Middle frontal gyrus (tissue), 1 donor: ENCODE data around the gene ADAMTS17.
"Not testable (repeated sequence)": the region's sequence is repeated elsewhere in the genome, so short reads cannot be mapped to it uniquely, and the experiment has no call there.

Source experiments
- DNase-seq: peaks from one replicate; pipeline ENCODE4 v3.0.0-alpha.2; 2015; ENCODE audit warnings: low spot score; ENCODE audit errors: extremely low spot score

ADAMTS17 gene

GRCh38 chr15:100340721-100341238 lies 995 bp downstream of the ADAMTS17 start:
- no peak for DNase-seq

GRCh38 chr15:100339999-100340398 lies 1.8 kb downstream of the ADAMTS17 start:
- no peak for DNase-seq

- DNase-seq, result not testable (repeated sequence)
Measured at GRCh38 chr15:100339451-100339850, 2.3 kb downstream of the ADAMTS17 start.

GRCh38 chr15:100338971-100339444 lies 2.8 kb downstream of the ADAMTS17 start:
- DNase-seq, result peak; percentile 59

GRCh38 chr15:100338247-100338646 lies 3.5 kb downstream of the ADAMTS17 start:
- DNase-seq, result no peak

- no peak for DNase-seq
Measured at GRCh38 chr15:100337096-100338044, 4.4 kb downstream of the ADAMTS17 start.

- no peak for DNase-seq
Measured at GRCh38 chr15:100336061-100336460, 5.7 kb downstream of the ADAMTS17 start.

- DNase-seq, result no peak
Measured at GRCh38 chr15:100335335-100335999, 6.3 kb downstream of the ADAMTS17 start.

GRCh38 chr15:100334905-100335304 lies 6.9 kb downstream of the ADAMTS17 start:
- DNase-seq, result no peak

- no peak for DNase-seq
Measured at GRCh38 chr15:100334456-100334855, 7.3 kb downstream of the ADAMTS17 start.

- no peak for DNase-seq
Measured at GRCh38 chr15:100334015-100334414, 7.8 kb downstream of the ADAMTS17 start.

GRCh38 chr15:100333236-100333635 lies 8.5 kb downstream of the ADAMTS17 start:
- no peak for DNase-seq

- no peak for DNase-seq
Measured at GRCh38 chr15:100332721-100333120, 9.1 kb downstream of the ADAMTS17 start.

- DNase-seq, result no peak
Measured at GRCh38 chr15:100332231-100332630, 9.5 kb downstream of the ADAMTS17 start.

GRCh38 chr15:100330629-100331215 lies 11.1 kb downstream of the ADAMTS17 start:
- DNase-seq, result no peak

GRCh38 chr15:100330221-100330620 lies 11.6 kb downstream of the ADAMTS17 start:
- DNase-seq, result no peak

- DNase-seq, result no peak
Measured at GRCh38 chr15:100328796-100329195, 13.0 kb downstream of the ADAMTS17 start.

- DNase-seq, result no peak
Measured at GRCh38 chr15:100318880-100319279, 22.9 kb downstream of the ADAMTS17 start.

- DNase-seq, result no peak
Measured at GRCh38 chr15:100314809-100315400, 26.9 kb downstream of the ADAMTS17 start.

GRCh38 chr15:100311833-100312476 lies 29.8 kb downstream of the ADAMTS17 start:
- DNase-seq, result no peak

GRCh38 chr15:100311154-100311625 lies 30.6 kb downstream of the ADAMTS17 start:
- no peak for DNase-seq
